Testis (tissue), 2 donors: ENCODE results near the gene NPAS3.

ENCODE experiments used
- POLR2A ChIP-seq: fragments of 450-650 bp; IDR thresholded peaks from one replicate; pipeline ENCODE4 v1.6.1; 2017; ENCODE audit warnings: antibody characterized with exemption, mild to moderate bottlenecking, moderate library complexity
- TF ChIP-seq, protein P1 (sequence below), 3 experiments: fragments of 450-650 bp in 2 of 3; fragments of 200-600 bp in 1 of 3; sonication (generic) in 1 of 3; IDR thresholded peaks; one replicate each; pipeline ENCODE4 v1.5.1; 2016 to 2019; ENCODE audit warnings: antibody characterized with exemption in 3 of 3, mild to moderate bottlenecking in 2 of 3, moderate library complexity in 1 of 3

DNA sequence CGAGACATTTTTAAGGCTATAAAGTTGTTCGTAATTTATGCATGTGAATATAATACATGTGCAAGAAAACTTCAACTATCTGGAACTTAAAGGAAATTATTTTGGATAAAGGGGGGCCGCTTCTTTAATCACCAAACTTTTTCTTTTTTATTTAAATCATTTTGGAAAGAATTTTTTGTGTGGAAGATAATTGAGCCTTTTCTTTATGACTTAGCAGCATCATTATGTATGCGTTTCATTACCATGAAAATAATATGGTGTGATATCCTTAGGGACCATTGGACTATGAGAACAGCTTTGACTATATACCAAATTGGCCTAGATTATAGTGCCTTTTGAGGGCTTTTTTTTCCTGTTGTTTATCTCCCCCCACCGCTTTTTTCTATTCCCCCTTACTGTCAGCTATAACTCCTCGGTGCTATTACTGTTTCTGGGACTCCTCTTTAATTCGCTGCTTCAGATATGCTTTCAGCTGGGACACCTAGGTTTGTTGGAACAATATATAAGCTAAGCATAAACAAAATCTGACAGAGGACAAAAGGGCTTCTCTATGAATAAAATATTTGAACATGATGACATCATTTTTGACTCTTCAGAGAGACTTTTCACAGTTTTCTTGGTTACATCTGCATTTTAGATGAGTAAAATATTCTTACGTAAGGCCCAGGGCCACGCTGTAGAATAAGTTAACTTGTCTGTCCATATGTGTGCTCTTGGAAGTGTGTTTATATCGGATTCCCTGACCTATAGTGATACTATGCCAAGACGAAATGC is 392.7 kb downstream of the NPAS3 start:
- TF ChIP-seq POLR2A = no peak
- TF ChIP-seq, protein P1, sequence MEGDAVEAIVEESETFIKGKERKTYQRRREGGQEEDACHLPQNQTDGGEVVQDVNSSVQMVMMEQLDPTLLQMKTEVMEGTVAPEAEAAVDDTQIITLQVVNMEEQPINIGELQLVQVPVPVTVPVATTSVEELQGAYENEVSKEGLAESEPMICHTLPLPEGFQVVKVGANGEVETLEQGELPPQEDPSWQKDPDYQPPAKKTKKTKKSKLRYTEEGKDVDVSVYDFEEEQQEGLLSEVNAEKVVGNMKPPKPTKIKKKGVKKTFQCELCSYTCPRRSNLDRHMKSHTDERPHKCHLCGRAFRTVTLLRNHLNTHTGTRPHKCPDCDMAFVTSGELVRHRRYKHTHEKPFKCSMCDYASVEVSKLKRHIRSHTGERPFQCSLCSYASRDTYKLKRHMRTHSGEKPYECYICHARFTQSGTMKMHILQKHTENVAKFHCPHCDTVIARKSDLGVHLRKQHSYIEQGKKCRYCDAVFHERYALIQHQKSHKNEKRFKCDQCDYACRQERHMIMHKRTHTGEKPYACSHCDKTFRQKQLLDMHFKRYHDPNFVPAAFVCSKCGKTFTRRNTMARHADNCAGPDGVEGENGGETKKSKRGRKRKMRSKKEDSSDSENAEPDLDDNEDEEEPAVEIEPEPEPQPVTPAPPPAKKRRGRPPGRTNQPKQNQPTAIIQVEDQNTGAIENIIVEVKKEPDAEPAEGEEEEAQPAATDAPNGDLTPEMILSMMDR (IDR thresholded peaks at IDR 0.05) = no peak
